ENCODE data around the gene METAP1. TPM values are rescaled to one million over a fixed set of nuclear protein-coding genes. Genes with fewer than 3 reads are reported as not detected.

Gene METAP1
- total RNA-seq, 1 donor from 2014 or later = 31.5 TPM

GRCh38 chr4:99071159-99071558, 75.6 kb downstream of the METAP1 start:
- intact Hi-C loops (cut with DNase I) = no loop called here
- no peak overlapping the region for H3K4me3 ChIP-seq
- H3K27me3 ChIP-seq (ENCODE audit: low read depth) = no peaks in the 10 kb centered on the region
- peaks cover 62% of the 10 kb centered on the region for H3K36me3 ChIP-seq
- no peaks in the 10 kb centered on the region for H3K9me3 ChIP-seq
- no peaks in the 10 kb centered on the region for H3K4me1 ChIP-seq
- ATAC-seq (no peak), DNase-seq (no peak)
- TF ChIP-seq CTCF (IDR thresholded peaks at IDR 0.05) = no peak
- H3K27ac ChIP-seq = no peak overlapping the region

- H3K4me1 ChIP-seq = no peaks in the 10 kb centered on the region
- peaks cover 99% of the 10 kb centered on the region for H3K36me3 ChIP-seq
- no peaks in the 10 kb centered on the region for H3K9me3 ChIP-seq
- no peak for TF ChIP-seq CTCF (IDR thresholded peaks at IDR 0.05)
- H3K27me3 ChIP-seq (ENCODE audit: low read depth) = no peaks in the 10 kb centered on the region
- no peak overlapping the region for H3K27ac ChIP-seq
- DNase-seq = peak; percentile 75
- no peak overlapping the region for H3K4me3 ChIP-seq
- intact Hi-C loops (cut with DNase I) = no loop called here
- peak; percentile 82 to 89 for ATAC-seq
Observed at GRCh38 chr4:99074816-99075215, 79.3 kb downstream of the METAP1 start.

- TF ChIP-seq CTCF (IDR thresholded peaks at IDR 0.05) = no peak
- H3K36me3 ChIP-seq = peaks cover 100% of the 10 kb centered on the region
- intact Hi-C loops (cut with DNase I) = no loop called here
Observed at GRCh38 chr4:99076292-99076976, 80.9 kb downstream of the METAP1 start.

GRCh38 chr4:99077177-99077576, 81.7 kb downstream of the METAP1 start:
- no peak for DNase-seq
- no peak for TF ChIP-seq CTCF (IDR thresholded peaks at IDR 0.05)
- Histone ChIP-seq H3K4me1 (no peaks in the 10 kb centered on the region), H3K4me3 (no peak overlapping the region), H3K27me3 (ENCODE audit: low read depth) (no peaks in the 10 kb centered on the region), H3K9me3 (no peaks in the 10 kb centered on the region), H3K36me3 (peaks cover 100% of the 10 kb centered on the region), H3K27ac (no peak overlapping the region)
- no peak for ATAC-seq
- intact Hi-C loops (cut with DNase I) = no loop called here

More at GRCh38 chr4:99076292-99076976, 80.9 kb downstream of the METAP1 start:
- H3K4me3 ChIP-seq = no peak overlapping the region
- ATAC-seq (no peak), DNase-seq (no peak)
- no peak overlapping the region for H3K27ac ChIP-seq
- H3K9me3 ChIP-seq = no peaks in the 10 kb centered on the region
- no peaks in the 10 kb centered on the region for H3K27me3 ChIP-seq (ENCODE audit: low read depth)
- no peaks in the 10 kb centered on the region for H3K4me1 ChIP-seq

- no peaks in the 10 kb centered on the region for H3K4me1 ChIP-seq
- peaks cover 100% of the 10 kb centered on the region for H3K36me3 ChIP-seq
- ATAC-seq (no peak), DNase-seq (no peak)
- intact Hi-C loops (cut with DNase I) = no loop called here
- no peak overlapping the region for H3K27ac ChIP-seq
- no peaks in the 10 kb centered on the region for H3K27me3 ChIP-seq (ENCODE audit: low read depth)
- no peaks in the 10 kb centered on the region for H3K9me3 ChIP-seq
- no peak for TF ChIP-seq CTCF (IDR thresholded peaks at IDR 0.05)
- H3K4me3 ChIP-seq = no peak overlapping the region
Observed at GRCh38 chr4:99078336-99078735, 82.8 kb downstream of the METAP1 start.
